HG03108 (cell line): ENCODE results near the gene EEIG2.
"Not testable (repeated sequence)": the region's sequence is repeated elsewhere in the genome, so short reads cannot be mapped to it uniquely, and the experiment has no call there.

Source experiments
- ATAC-seq: cut with Tn5 transposase; IDR thresholded peaks from one replicate; pipeline ENCODE4 v1.9.1; 2021; ENCODE audit warnings: moderate library complexity; ENCODE audit not compliant: unreplicated experiment

Gene EEIG2

DNA sequence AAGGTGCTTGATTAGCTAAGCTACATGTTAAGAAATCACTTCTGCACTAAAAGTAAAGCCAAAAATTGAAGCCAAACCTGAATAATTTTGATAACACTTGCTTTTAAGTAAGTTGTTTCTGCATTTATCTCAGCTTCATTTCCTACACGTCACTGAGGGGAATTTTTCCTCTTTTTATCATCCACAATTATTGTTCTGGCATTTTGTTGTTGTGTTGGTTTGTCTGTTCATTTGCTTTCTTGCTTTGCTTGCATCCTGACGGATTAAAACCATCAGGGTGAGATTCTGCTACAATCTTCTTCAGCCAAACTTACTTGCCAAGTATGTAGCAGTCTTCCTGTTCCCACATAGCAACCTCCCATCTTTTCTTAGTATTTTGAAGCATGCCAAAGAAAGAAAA, 18.0 kb upstream of the EEIG2 start:
- ATAC-seq: no peak

DNA sequence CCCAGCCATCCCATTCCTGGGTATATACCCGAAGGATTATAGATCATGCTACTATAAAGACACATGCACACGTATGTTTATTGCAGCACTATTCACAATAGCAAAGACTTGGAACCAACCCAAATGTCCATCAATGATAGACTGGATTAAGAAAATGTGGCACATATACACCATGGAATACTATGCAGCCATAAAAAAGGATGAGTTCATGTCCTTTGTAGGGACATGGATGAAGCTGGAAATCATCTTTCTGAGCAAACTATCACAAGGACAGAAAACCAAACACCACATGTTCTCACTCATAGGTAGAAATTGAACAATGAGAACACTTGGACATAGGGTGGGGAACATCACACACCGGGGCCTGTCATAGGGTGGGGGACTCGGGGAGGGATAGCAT, 12.4 kb upstream of the EEIG2 start:
- not testable (repeated sequence) for ATAC-seq

DNA sequence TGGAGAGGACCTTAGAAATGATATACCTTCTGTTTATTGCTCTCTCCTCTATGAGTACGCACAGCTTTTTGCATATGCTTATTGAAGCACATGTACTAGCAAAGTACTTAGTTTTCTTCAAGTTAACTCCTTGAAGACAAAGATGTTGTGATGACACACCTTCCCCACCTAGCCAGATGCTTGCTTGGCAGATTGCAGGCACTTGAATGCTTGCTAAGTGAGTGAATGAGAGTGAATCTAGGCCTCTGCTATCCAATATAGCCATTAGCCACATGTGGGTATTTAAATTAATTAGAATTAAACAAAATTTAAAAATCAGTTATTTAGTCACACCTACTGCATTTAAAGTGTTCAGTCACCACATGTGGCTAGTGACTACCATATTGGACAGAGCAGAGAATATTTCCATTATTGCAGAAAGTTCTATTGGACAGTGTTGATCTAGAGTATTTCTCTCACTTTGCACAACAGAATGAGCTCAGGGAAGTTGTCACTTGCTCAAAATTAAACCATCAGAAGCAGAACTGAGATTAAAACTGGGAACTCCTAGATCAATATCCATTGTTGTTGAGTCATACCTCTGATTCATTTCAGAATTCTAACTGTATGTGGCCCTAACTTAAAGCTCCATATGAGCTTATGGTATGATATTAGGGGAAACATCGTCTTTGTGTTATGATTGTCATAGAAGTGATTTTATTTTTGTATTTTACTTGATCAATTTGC, 8.6 kb upstream of the EEIG2 start:
- peak; percentile 84 for ATAC-seq

DNA sequence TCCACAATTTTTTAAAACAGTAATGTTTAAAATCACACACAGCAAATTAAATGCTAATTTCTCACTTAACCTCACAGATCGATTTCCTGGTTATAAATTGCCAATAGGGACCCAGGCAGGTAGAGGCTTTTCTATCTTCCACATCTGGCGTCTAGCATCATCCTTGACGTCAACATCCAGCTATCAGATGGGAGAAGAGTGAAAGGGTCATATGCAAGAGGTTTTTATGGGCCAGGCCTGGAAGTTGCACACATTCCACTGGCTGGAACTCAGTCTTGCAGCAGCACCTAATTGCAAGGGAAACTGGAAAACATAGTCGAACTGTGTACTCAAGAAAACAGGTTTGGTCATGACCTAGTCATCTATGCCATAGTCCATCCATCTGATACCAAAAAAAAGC, 6.0 kb upstream of the EEIG2 start:
- no peak for ATAC-seq

DNA sequence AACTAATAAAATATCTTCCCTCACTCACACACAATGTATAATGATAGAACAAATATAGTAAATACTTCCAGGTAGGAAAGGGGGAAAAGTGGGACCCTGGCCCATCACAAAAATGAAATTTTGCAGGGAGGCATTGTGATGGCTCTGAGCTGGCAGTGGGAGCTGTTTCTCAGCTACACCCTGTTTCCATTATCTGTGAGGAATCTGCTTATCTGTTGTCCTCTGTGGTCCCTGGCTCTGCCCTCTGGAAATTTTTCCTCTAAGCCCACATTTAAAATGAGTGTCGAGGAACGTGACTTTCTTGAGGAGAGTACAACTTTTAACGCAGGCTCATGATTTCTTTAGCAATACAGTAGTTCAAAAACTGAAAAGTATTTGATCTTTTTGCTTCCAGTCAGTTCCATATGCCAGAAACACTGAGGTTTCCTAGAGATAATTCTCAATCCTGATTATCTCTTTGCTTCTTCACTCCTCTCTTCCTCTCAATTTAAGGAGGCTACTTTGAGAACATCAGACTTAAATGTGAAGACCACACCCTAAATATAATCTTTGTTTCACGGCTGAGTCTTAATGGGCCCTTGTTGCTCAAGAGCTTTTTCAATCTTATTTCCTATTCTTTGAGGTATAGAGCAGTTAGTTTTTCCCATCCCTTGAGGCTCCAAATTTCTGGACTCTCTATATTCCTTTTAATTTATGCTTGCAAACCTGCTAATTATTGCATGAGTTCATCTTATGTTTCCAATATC, 5.0 kb upstream of the EEIG2 start:
- ATAC-seq: no peak

- no peak for ATAC-seq
These were observed 3.8 kb upstream of the EEIG2 start for GRCh38 chr1:108556066-108556465.

GRCh38 chr1:108556499-108556898, 3.4 kb upstream of the EEIG2 start:
- ATAC-seq: no peak

DNA sequence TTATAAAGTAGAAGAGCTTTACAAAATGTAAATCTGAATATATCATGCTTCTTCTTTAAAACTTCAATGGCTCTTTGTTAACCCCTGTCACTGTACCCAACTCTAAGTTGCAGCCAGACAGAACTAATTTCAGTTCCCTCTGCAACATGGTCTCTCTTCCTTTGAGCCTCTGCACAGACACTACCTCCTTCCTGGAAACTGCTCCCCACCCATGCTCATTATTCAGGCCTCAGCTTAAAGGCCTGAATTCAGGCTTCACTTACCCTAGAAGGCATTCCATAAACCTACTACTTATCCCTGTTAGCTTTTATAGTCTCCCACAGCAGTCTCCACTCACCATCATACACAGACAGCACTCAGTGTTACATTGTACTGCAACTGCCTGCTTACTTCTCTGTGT, 2.6 kb upstream of the EEIG2 start:
- peak; percentile 25 for ATAC-seq

GRCh38 chr1:108560189-108560873, 431 bp downstream of the EEIG2 start:
- ATAC-seq: peak; percentile 24

- peak; percentile 26 for ATAC-seq
These were observed 1.1 kb downstream of the EEIG2 start for GRCh38 chr1:108560874-108561459.

- ATAC-seq: peak; percentile 46
These were observed 1.9 kb downstream of the EEIG2 start for GRCh38 chr1:108561689-108562326.

DNA sequence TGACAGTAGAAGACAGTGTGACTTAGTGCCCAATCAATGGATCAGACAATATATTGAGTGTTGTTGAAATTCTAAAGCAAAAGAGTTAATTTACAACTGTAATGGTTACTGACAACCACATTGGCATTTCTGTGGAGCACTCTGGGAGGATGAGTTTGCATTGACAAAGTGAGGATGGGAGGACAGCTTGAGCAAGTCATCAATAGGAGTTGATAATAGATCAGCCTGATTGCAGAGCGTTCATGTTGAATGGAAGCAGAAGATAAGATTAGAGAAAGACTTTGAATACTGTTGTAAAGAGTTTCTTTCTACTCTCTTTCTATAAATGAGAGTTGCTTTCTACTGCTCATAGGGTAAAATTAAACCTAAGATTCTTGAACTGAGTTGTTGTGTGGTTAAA, 3.9 kb downstream of the EEIG2 start:
- ATAC-seq: no peak

GRCh38 chr1:108565081-108565480, 5.2 kb downstream of the EEIG2 start:
- ATAC-seq: no peak

DNA sequence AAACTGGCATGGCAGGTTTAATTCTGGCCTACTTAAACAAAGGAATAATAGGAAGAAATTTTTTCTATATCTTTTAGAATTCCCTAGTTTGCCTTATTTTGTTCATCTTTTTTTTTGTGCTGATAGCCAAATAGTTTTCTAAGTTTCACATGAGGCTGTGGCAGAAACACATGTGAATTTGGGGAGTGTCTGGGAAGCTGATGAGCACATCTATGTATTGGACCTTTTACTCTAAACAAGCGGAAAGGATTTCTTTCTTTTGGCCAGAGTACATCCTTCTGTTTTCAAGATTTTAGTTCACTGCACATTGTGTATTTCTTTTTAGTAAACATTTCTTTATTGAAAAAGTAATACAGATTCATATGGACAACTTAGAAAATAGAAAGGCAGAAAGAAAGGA, 5.6 kb downstream of the EEIG2 start:
- ATAC-seq: no peak

GRCh38 chr1:108568589-108568988, 8.7 kb downstream of the EEIG2 start:
- no peak for ATAC-seq

DNA sequence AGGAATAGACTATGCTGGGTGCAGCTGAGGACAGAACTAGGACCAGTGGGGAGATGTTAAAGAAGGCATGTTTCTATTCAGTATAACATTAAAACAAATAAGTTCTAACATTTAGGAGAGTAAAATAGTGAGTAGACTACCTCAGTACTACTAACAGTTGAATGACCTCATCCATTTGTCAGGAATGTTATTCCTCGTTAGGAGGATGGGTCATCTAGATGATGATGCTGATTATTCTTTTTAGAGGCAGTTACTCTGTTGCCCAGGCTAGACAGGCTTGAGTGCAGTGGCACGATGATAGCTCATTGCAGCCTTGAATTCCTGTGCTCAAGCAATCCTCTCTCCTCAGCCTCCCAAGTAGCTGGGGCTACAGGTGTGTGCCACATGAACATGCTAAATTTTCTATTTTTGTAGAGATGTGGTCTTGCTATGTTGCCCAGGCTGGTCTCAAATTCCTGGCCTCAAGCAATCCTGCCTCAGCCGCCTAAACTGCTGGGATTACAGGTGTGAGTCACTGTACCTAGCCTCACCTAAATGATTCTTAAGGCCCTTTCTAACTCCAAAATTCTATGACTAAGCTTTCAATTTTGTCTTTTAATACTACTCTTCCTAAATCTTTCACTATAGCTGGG, 9.3 kb downstream of the EEIG2 start:
- no peak for ATAC-seq

- ATAC-seq: peak; percentile 89
These were observed 10.2 kb downstream of the EEIG2 start for GRCh38 chr1:108570128-108570527.

DNA sequence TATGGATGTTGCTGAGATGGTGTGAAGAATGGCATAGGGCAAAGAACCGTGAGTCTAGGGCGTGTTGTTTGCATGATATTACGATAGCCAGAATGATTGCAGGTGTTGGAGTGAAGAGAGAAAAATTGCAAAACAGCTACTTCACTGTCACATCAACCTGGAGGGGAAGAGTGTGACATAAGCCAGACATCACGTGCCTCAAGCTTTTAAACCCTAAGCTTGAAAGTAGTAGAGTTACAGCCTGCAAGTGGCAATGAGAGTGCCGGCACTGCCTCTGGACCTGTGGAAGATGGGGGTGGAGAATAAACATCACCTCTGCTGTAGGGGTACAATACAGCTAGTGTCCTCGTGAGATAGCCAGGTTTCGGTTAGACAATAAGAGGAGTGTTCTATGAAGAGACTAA, 11.1 kb downstream of the EEIG2 start:
- no peak for ATAC-seq

DNA sequence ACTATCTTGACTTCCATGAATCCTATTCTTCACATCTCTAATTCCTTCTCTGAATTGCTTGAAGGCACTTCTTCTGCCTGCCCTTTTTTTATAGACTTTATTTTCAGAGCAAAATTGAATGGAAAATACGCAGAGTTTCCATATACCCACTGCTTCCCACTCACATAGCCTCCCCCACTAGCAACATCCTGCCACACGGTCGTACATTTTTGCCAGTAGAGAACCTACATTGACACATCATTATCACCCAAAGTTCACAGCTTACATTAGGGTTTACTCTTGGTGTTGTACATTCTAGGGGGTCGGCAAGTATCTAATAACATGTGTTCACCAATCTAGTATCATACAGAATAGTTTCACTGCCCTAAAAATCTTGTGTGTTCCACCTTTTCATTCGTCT, 12.3 kb downstream of the EEIG2 start:
- no peak for ATAC-seq

- ATAC-seq: no peak
These were observed 13.3 kb downstream of the EEIG2 start for GRCh38 chr1:108573183-108573582.

GRCh38 chr1:108574008-108574407, 14.1 kb downstream of the EEIG2 start:
- ATAC-seq: no peak
